Metanephros (tissue), 2 donors: ENCODE measurements around the gene ARHGAP9. TPM values are rescaled to one million over a fixed set of nuclear protein-coding genes. Genes with fewer than 3 reads are reported as not detected.

ENCODE experiments used
- small RNA-seq: library from RNA; depleted of rRNA; stranded (forward); fragments of <200 nt; gene quantifications from one replicate; pipeline ENCODE3, GENCODE V24; 2014; ENCODE audit warnings: low replicate concordance
- total RNA-seq: library from RNA; depleted of rRNA; stranded (reverse); fragments of >200 nt; gene quantifications from one replicate; pipeline ENCODE4 v1.2.3, GENCODE V29; 2014

ARHGAP9 gene
- 10.7 TPM for total RNA-seq

GRCh38 chr12:57479376-57480115 is at the start of gene ARHGAP9:
Gene ARHGAP9 (minus strand): TSS chr12:57479866. CDS start chr12:57479406, 460 bp downstream.

GRCh38 chr12:57522011-57522886 is 42.6 kb upstream of the ARHGAP9 start, which contains the start of gene MBD6:
Gene MBD6 (plus strand): TSS chr12:57522824. CDS start chr12:57524304, 1,480 bp downstream.

DNA sequence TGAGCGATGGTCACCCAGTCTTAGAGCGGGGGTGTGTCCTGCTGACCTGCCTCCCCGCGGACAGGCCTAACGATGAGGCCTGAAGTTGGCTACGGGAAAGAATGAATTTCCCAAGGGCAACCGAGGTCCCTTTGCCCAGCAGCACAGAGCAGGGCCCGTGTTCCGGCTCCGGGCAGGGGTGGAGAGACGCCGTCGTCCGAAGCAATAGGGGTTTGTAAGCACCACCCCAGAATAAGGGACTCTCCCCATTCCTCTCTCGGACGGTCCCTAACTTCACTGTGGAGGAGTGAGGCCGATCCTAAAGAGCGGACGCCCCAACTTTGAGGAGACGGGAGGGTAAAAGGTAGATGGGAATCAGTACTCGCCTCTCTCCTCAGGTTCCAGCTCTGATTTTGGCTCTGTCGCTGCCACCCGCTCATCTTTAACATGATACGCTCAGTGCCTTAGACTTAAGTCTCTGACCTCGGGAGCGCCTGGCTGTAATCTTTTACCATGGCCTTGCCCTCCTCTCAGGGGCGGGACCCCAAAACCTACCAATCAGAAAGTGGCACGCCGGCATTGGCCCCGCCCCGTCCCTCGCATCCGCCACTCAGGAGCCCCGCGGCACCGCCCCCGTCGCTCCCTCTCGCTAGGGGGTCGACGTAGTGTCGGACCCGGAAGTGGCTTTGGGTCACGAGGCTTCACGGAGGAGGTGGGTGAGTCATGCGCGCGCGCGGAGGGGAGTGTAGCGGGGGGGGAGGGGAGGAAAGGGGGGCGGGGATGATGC is 40.6 kb upstream of the ARHGAP9 start, which contains the start of gene DDIT3:
Gene DDIT3 (minus strand): TSS at position 462 of the 766 bp plus-strand sequence. CDS start 3,108 bp downstream, outside the sequence.

DNA sequence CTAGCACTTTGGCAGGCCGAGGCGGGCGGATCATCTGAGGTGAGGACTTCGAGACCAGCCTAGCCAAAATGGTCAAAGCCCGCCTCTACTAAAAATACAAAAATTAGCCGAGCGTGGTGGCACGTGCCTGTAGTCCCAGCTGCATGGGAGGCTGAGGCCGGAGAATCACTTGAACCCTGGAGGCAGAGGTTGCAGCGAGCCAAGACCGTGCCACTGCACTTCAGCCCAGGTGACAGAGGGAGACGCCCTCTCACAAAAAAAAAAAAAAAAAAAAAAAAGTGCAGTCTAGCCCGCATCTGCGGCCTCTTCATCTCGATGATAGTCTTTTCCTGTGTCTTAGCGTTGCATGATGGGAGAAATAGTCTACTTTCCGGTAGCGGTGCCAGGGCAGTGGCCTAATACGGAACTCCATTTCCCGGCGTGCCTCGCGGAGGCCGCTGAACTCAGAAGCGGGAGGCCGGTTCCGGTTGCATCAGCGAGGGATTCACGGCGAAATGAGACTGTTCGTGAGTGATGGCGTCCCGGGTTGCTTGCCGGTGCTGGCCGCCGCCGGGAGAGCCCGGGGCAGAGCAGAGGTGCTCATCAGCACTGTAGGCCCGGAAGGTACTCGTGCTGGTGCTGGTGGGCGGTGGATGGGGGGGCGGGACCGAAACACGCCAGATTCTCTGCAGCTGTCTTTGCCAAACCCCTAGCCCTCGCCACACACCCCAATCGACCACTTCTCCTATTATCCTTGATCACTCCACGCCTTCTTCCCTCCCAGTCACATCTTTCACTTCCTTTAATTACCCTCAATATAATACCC is 8.1 kb upstream of the ARHGAP9 start, which contains the start of gene MARS1:
Gene MARS1 (plus strand): TSS at position 472 of the 805 bp plus-strand sequence. CDS start 23 bp downstream, at position 495.

GRCh38 chr12:57459750-57460467 is 19.8 kb downstream of the ARHGAP9 start, which contains the start of gene GLI1:
Gene GLI1 (plus strand): TSS chr12:57459785. CDS start chr12:57463692, 3,907 bp downstream.

GRCh38 chr12:57454566-57455373 is 24.9 kb downstream of the ARHGAP9 start, which contains the start of gene INHBE:
Gene INHBE (plus strand): TSS chr12:57455307. CDS start chr12:57455537, 230 bp downstream.

DNA sequence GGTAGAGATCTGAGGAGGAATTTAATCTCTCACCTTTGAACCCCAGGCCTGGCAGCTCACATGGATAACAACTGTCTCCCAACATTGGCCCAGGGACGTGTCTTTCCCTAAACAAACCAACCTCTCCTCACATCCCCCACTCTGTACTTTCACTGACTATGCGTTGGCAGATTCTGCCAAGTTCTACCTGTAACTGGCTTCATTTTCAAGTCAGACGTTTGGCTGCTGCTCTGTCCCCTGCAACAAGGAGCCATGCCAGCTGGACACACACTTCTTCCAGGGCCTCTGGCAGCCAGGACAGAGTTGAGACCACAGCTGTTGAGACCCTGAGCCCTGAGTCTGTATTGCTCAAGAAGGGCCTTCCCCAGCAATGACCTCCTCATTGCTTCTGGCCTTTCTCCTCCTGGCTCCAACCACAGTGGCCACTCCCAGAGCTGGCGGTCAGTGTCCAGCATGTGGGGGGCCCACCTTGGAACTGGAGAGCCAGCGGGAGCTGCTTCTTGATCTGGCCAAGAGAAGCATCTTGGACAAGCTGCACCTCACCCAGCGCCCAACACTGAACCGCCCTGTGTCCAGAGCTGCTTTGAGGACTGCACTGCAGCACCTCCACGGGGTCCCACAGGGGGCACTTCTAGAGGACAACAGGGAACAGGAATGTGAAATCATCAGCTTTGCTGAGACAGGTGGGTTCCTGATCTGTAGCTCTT is 45.0 kb downstream of the ARHGAP9 start, which contains the start of gene INHBC:
Gene INHBC (plus strand): TSS at position 268 of the 707 bp plus-strand sequence. CDS start 103 bp downstream, at position 371.

GRCh38 chr12:57430931-57431566 is 48.6 kb downstream of the ARHGAP9 start, which contains the start of gene R3HDM2:
Gene R3HDM2 (minus strand): TSS chr12:57431043. CDS start chr12:57310428, 120,615 bp downstream.

Small RNAs within 50 kb of the gene (small RNA-seq; reads per million reads assigned to genes)
- not detected for gene MIR616

Other genes starting within 250 kb of the ARHGAP9 start
- 83.0 TPM for gene STAC3, start 228.7 kb downstream of the ARHGAP9 start, total RNA-seq
- gene R3HDM2, start 48.8 kb downstream of the ARHGAP9 start, total RNA-seq: 51.6 TPM
- 0.41 TPM for gene INHBC, start 45.1 kb downstream of the ARHGAP9 start, total RNA-seq
- gene INHBE, start 24.6 kb downstream of the ARHGAP9 start, total RNA-seq: 0.23 TPM
- gene GLI1, start 20.1 kb downstream of the ARHGAP9 start, total RNA-seq: 13.4 TPM
- 95.8 TPM for gene MARS1, start 8.2 kb upstream of the ARHGAP9 start, total RNA-seq
- 45.3 TPM for gene DDIT3, start 40.6 kb upstream of the ARHGAP9 start, total RNA-seq
- 32.7 TPM for gene MBD6, start 43.0 kb upstream of the ARHGAP9 start, total RNA-seq
- 85.7 TPM for gene DCTN2, start 67.3 kb upstream of the ARHGAP9 start, total RNA-seq
- 0.35 TPM for gene KIF5A, start 70.2 kb upstream of the ARHGAP9 start, total RNA-seq
- 22.2 TPM for gene PIP4K2C, start 111.3 kb upstream of the ARHGAP9 start, total RNA-seq
- 44.4 TPM for gene DTX3, start 125.0 kb upstream of the ARHGAP9 start, total RNA-seq
- gene ARHGEF25, start 131.6 kb upstream of the ARHGAP9 start, total RNA-seq: 29.2 TPM
- 1.3 TPM for gene B4GALNT1, start 153.3 kb upstream of the ARHGAP9 start, total RNA-seq
- 124 TPM for gene OS9, start 214.3 kb upstream of the ARHGAP9 start, total RNA-seq